Jurkat, Clone E6-1 (cell line): ENCODE data around the gene TAS2R14. TPM values are rescaled to one million over a fixed set of nuclear protein-coding genes. Genes with fewer than 3 reads are reported as not detected.
A peak's percentile ranks its signal among the peaks of the same experiment; 100 is the strongest.

Experiments used
- DNase-seq: peaks from one replicate; pipeline ENCODE4 v3.0.0-alpha.2; 2011; ENCODE audit warnings: low read depth, low spot score
- H3K4me3 ChIP-seq: 2 replicates; pipeline ENCODE4 v1.5.1; 2011; ENCODE audit warnings: mild to moderate bottlenecking, low read length, control low read depth, moderate library complexity
- polyA plus RNA-seq: library from polyadenylated mRNA; unstranded; fragments of >200 nt; gene quantifications from one replicate; pipeline ENCODE4 v1.2.1, GENCODE V29; 2012; ENCODE audit warnings: missing spikeins; ENCODE audit not compliant: insufficient read length, insufficient read depth

The TAS2R14 gene
- 0.76 TPM for polyA plus RNA-seq

- no peak within 1 kb of the TSS for H3K4me3 ChIP-seq
- no peak for DNase-seq
Observed at GRCh38 chr12:10939163-10939562, at the start of gene TAS2R14. Gene TAS2R14 (minus strand): TSS chr12:10939263. CDS start chr12:10939207, 56 bp downstream.

GRCh38 chr12:10986812-10987211, 47.7 kb upstream of the TAS2R14 start, which contains the start of gene TAS2R50:
Gene TAS2R50 (minus strand): TSS chr12:10986912. CDS start chr12:10986860, 52 bp downstream.
- H3K4me3 ChIP-seq, result no peak within 1 kb of the TSS
- DNase-seq, result no peak

GRCh38 chr12:10982244-10982643, 43.2 kb upstream of the TAS2R14 start:
- peak; percentile 96 for DNase-seq
- H3K4me3 ChIP-seq, result no peak overlapping the region

GRCh38 chr12:10974965-10975364, 35.9 kb upstream of the TAS2R14 start:
- no peak for DNase-seq
- H3K4me3 ChIP-seq, result no peak overlapping the region

- H3K4me3 ChIP-seq, result no peak overlapping the region
- DNase-seq, result no peak
Observed at GRCh38 chr12:10968765-10969456, 29.8 kb upstream of the TAS2R14 start.

GRCh38 chr12:10967409-10967808, 28.3 kb upstream of the TAS2R14 start:
- no peak for DNase-seq
- H3K4me3 ChIP-seq, result no peak overlapping the region

GRCh38 chr12:10966314-10966713, 27.3 kb upstream of the TAS2R14 start:
- no peak for DNase-seq
- no peak overlapping the region for H3K4me3 ChIP-seq

GRCh38 chr12:10965476-10965875, 26.4 kb upstream of the TAS2R14 start:
- no peak overlapping the region for H3K4me3 ChIP-seq
- no peak for DNase-seq

- peak; percentile 92 for DNase-seq
- no peak overlapping the region for H3K4me3 ChIP-seq
Observed at GRCh38 chr12:10960211-10960610, 21.1 kb upstream of the TAS2R14 start.

GRCh38 chr12:10959804-10960203, 20.7 kb upstream of the TAS2R14 start:
- no peak for DNase-seq

GRCh38 chr12:10957741-10958140, 18.7 kb upstream of the TAS2R14 start:
- no peak for DNase-seq
- H3K4me3 ChIP-seq, result no peak overlapping the region

More at GRCh38 chr12:10959804-10960203, 20.7 kb upstream of the TAS2R14 start:
- H3K4me3 ChIP-seq, result no peak overlapping the region

GRCh38 chr12:10956085-10956484, 17.0 kb upstream of the TAS2R14 start:
- DNase-seq, result no peak
- no peak overlapping the region for H3K4me3 ChIP-seq

GRCh38 chr12:10952645-10953044, 13.6 kb upstream of the TAS2R14 start:
- no peak for DNase-seq
- no peak overlapping the region for H3K4me3 ChIP-seq

GRCh38 chr12:10943167-10943566, 4.1 kb upstream of the TAS2R14 start:
- DNase-seq, result no peak
- no peak overlapping the region for H3K4me3 ChIP-seq

GRCh38 chr12:10941916-10942607, 3.0 kb upstream of the TAS2R14 start:
- no peak overlapping the region for H3K4me3 ChIP-seq
- peak; percentile 39 for DNase-seq

GRCh38 chr12:10941369-10941768, 2.3 kb upstream of the TAS2R14 start:
- H3K4me3 ChIP-seq, result no peak overlapping the region
- DNase-seq, result no peak

- no peak for DNase-seq
- no peak overlapping the region for H3K4me3 ChIP-seq
Observed at GRCh38 chr12:10940389-10940788, 1.3 kb upstream of the TAS2R14 start.

GRCh38 chr12:10936506-10936905, 2.6 kb downstream of the TAS2R14 start:
- H3K4me3 ChIP-seq, result no peak overlapping the region

GRCh38 chr12:10928746-10929286, 10.2 kb downstream of the TAS2R14 start, which contains the start of gene PRH2:
Gene PRH2 (plus strand): TSS chr12:10929236. CDS start chr12:10929274, 38 bp downstream.
- DNase-seq, result no peak
- no peak within 1 kb of the TSS for H3K4me3 ChIP-seq

More at GRCh38 chr12:10936506-10936905, 2.6 kb downstream of the TAS2R14 start:
- DNase-seq, result no peak

- no peak overlapping the region for H3K4me3 ChIP-seq
- DNase-seq, result no peak
Observed at GRCh38 chr12:10926269-10926668, 12.8 kb downstream of the TAS2R14 start.
